ENCODE measurements around the gene CMC2.

- no peak for TF ChIP-seq FOXP2 (optimal IDR thresholded peaks at IDR 0.05; ENCODE audit: borderline replicate concordance, extremely low read depth, extremely low read length, insufficient read depth)
- no peak for TF ChIP-seq SIN3A (IDR thresholded peaks at IDR 0.05; ENCODE audit: borderline replicate concordance, insufficient read depth, low read length)
- TF ChIP-seq POLR2AphosphoS5 (IDR thresholded peaks at IDR 0.05; ENCODE audit: low read depth, low read length), result no peak
- TF ChIP-seq TAF1 (IDR thresholded peaks at IDR 0.05; ENCODE audit: borderline replicate concordance, insufficient read depth, low read length), result no peak
Observed at GRCh38 chr16:80996688-80997138, 10.0 kb downstream of the CMC2 start.
